H1 (cell line): ENCODE measurements around the gene STYXL1. TPM values are rescaled to one million over a fixed set of nuclear protein-coding genes. Genes with fewer than 3 reads are reported as not detected.

Experiments
- CTCF ChIA-PET: fragments of 300-600 bp; sonication (Branson Sonifier 250); formaldehyde crosslinking; loops from one replicate; lab custom pipeline; 2021; ENCODE audit not compliant: partially characterized antibody; lab: Charles Lee
- POLR2A ChIA-PET: fragments of 300-600 bp; sonication (Branson Sonifier 250); formaldehyde crosslinking; loops from one replicate; lab custom pipeline; 2021; ENCODE audit warnings: inconsistent platforms; ENCODE audit not compliant: partially characterized antibody; lab: Charles Lee
- DNase-seq, 2 experiments: peaks; one replicate each; pipeline versions ENCODE4 v3.0.0 to v3.0.0-alpha.2; 2010 to 2022; ENCODE audit warnings: low spot score in 2 of 2, low read depth in 1 of 2, mixed read lengths in 1 of 2
- FAIRE-seq: peaks from 2 replicates; lab custom pipeline; 2011; peaks lifted over from hg19 to GRCh38; lab: Jason Lieb, UNC
- H2AFZ ChIP-seq: 2 replicates; pipeline ENCODE4 v1.8.1; 2012; ENCODE audit warnings: low read length, inconsistent platforms
- H2AK5ac ChIP-seq: 2 replicates; pipeline ENCODE4 v1.6.1; 2013; ENCODE audit warnings: low read depth, low read length
- H2BK120ac ChIP-seq: replicated peaks from 2 replicates; pipeline ENCODE3; 2013; ENCODE audit warnings: low read depth, low read length, inconsistent platforms
- H2BK12ac ChIP-seq: 2 replicates; pipeline ENCODE4 v1.6.1; 2013; ENCODE audit warnings: low read depth, low read length
- H2BK15ac ChIP-seq: 2 replicates; pipeline ENCODE4 v1.6.1; 2013; ENCODE audit warnings: low read length
- H2BK20ac ChIP-seq: 2 replicates; pipeline ENCODE4 v1.6.1; 2013; ENCODE audit warnings: low read length
- H2BK5ac ChIP-seq: 2 replicates; pipeline ENCODE4 v1.6.1; 2013; ENCODE audit warnings: low read depth, low read length
- H3K14ac ChIP-seq: 2 replicates; pipeline ENCODE4 v1.6.1; 2013; ENCODE audit warnings: inconsistent platforms; ENCODE audit not compliant: insufficient read length
- H3K18ac ChIP-seq: 2 replicates; pipeline ENCODE4 v1.6.1; 2013; ENCODE audit warnings: low read length; ENCODE audit errors: extremely low read depth
- H3K23ac ChIP-seq: 2 replicates; pipeline ENCODE4 v1.6.1; 2013; ENCODE audit warnings: inconsistent platforms; ENCODE audit not compliant: insufficient read length
- H3K23me2 ChIP-seq: 2 replicates; pipeline ENCODE4 v1.6.1; 2013; ENCODE audit warnings: low read depth, low read length
- H3K27ac ChIP-seq: 2 replicates; pipeline ENCODE4 v1.6.1; 2011; ENCODE audit warnings: low read depth, low read length, inconsistent platforms
- H3K27me3 ChIP-seq, 4 experiments: replicated peaks in 1 of 4; 1 replicate in 1 of 4; 2 replicates in 3 of 4; pipeline versions ENCODE4 v1.6.1 to v1.8.1; 2011 to 2013; ENCODE audit warnings: low read length in 3 of 4, mild to moderate bottlenecking in 3 of 4, inconsistent platforms in 2 of 4, mixed read lengths in 2 of 4, moderate library complexity in 1 of 4; ENCODE audit not compliant: control insufficient read depth in 3 of 4, insufficient read depth in 3 of 4; ENCODE audit errors: extremely low read depth in 1 of 4
- H3K36me3 ChIP-seq, 4 experiments: 2 replicates each; pipeline versions ENCODE4 v1.6.1 to v1.8.1; 2011 to 2013; ENCODE audit warnings: mild to moderate bottlenecking in 4 of 4, low read length in 3 of 4, moderate library complexity in 2 of 4, control low read depth in 1 of 4, inconsistent platforms in 1 of 4; ENCODE audit not compliant: insufficient read depth in 4 of 4, control insufficient read depth in 2 of 4
- H3K4ac ChIP-seq: replicated peaks from 2 replicates; pipeline ENCODE3; 2013; ENCODE audit warnings: low read length, low read depth, mixed read lengths, inconsistent platforms; ENCODE audit not compliant: insufficient read length
- H3K4me1 ChIP-seq, 4 experiments: replicated peaks in 1 of 4; 1 replicate in 1 of 4; 2 replicates in 3 of 4; pipeline versions ENCODE4 v1.6.1 to v1.8.1; 2011 to 2013; ENCODE audit warnings: low read length in 3 of 4, inconsistent platforms in 2 of 4, mixed read lengths in 1 of 4; ENCODE audit not compliant: insufficient read depth in 4 of 4, control insufficient read depth in 3 of 4
- H3K4me2 ChIP-seq, 2 experiments: 2 replicates each; pipeline versions ENCODE4 v1.6.1 to v1.8.1; 2011 to 2013; ENCODE audit warnings: low read depth in 2 of 2, low read length in 2 of 2, control low read depth in 1 of 2, inconsistent platforms in 1 of 2, mild to moderate bottlenecking in 1 of 2; ENCODE audit not compliant: insufficient read depth in 1 of 2
- H3K4me3 ChIP-seq, 4 experiments: fragments of 200-600, 300-600 bp in 1 of 4; sonication (generic), shearing (Covaris generic), sonication (Bioruptor Twin) in 1 of 4; 2 replicates each; pipeline versions ENCODE4 v1.5.1 to v1.8.1; 2011 to 2016; ENCODE audit warnings: low read length in 4 of 4, low read depth in 3 of 4, control low read depth in 2 of 4, inconsistent platforms in 2 of 4, mild to moderate bottlenecking in 2 of 4, mixed read lengths in 1 of 4, moderate library complexity in 1 of 4; ENCODE audit not compliant: insufficient read depth in 2 of 4; ENCODE audit errors: extremely low read depth in 1 of 4
- H3K56ac ChIP-seq: replicated peaks from 2 replicates; pipeline ENCODE3; 2013; ENCODE audit warnings: low read depth, mild to moderate bottlenecking, mixed read lengths, low read length, inconsistent platforms; ENCODE audit not compliant: insufficient read length
- H3K79me1 ChIP-seq: 2 replicates; pipeline ENCODE4 v1.6.1; 2013; ENCODE audit warnings: low read depth, low read length, control low read depth
- H3K79me2 ChIP-seq, 2 experiments: 2 replicates each; pipeline versions ENCODE4 v1.6.1 to v1.8.1; 2012 to 2013; ENCODE audit warnings: low read length in 2 of 2, mild to moderate bottlenecking in 2 of 2, inconsistent platforms in 1 of 2; ENCODE audit not compliant: insufficient read depth in 2 of 2, control insufficient read depth in 1 of 2
- H3K9ac ChIP-seq, 4 experiments: replicated peaks in 1 of 4; 1 replicate in 1 of 4; 2 replicates in 3 of 4; pipeline versions ENCODE4 v1.6.1 to v1.8.1; 2011 to 2013; ENCODE audit warnings: low read depth in 3 of 4, low read length in 3 of 4, control low read depth in 2 of 4, mild to moderate bottlenecking in 2 of 4, moderate library complexity in 2 of 4, inconsistent platforms in 1 of 4; ENCODE audit errors: extremely low read depth in 1 of 4
- H3K9me3 ChIP-seq, 2 experiments: 2 replicates each; pipeline versions ENCODE4 v1.6.1 to v1.8.1; 2012 to 2013; ENCODE audit warnings: mild to moderate bottlenecking in 2 of 2, moderate library complexity in 2 of 2, control low read depth in 1 of 2, inconsistent platforms in 1 of 2, low read depth in 1 of 2, low read length in 1 of 2, mixed read lengths in 1 of 2; ENCODE audit not compliant: insufficient read depth in 2 of 2
- H4K20me1 ChIP-seq, 2 experiments: replicated peaks in 1 of 2; 2 replicates each; pipeline versions ENCODE3 to v1.8.1; 2011 to 2013; ENCODE audit warnings: inconsistent platforms in 2 of 2, low read length in 2 of 2, mild to moderate bottlenecking in 1 of 2; ENCODE audit not compliant: insufficient read depth in 2 of 2, control insufficient read depth in 1 of 2
- H4K5ac ChIP-seq: 2 replicates; pipeline ENCODE4 v1.6.1; 2013; ENCODE audit warnings: low read length, low read depth, mixed read lengths, inconsistent platforms; ENCODE audit not compliant: insufficient read length
- H4K8ac ChIP-seq: 2 replicates; pipeline ENCODE4 v1.8.0; 2013; ENCODE audit warnings: mild to moderate bottlenecking, moderate library complexity, low read length, inconsistent platforms; ENCODE audit not compliant: insufficient read depth; ENCODE audit errors: extremely low read depth
- H4K91ac ChIP-seq: replicated peaks from 2 replicates; pipeline ENCODE3; 2013; ENCODE audit warnings: low read length, mixed read lengths, inconsistent platforms; ENCODE audit not compliant: insufficient read length
- POLR2A ChIP-seq, 2 experiments: IDR thresholded peaks; 1 replicate in 1 of 2; 2 replicates in 1 of 2; pipeline ENCODE4 v1.6.1; 2011; ENCODE audit warnings: low read depth in 2 of 2, low read length in 2 of 2, mild to moderate bottlenecking in 2 of 2; ENCODE audit errors: control extremely low read depth in 1 of 2
- WGBS, 2 experiments: shearing (Covaris generic) in 1 of 2; methylation state at CpG; one replicate each; pipeline versions ENCODE4 v1.1.6 to v1.1.7; 2013 to 2015; ENCODE audit warnings: low lambda C conversion rate in 2 of 2, mixed read lengths in 2 of 2, inconsistent platforms in 1 of 2, low coverage in 1 of 2, missing lambda C conversion rate in 1 of 2; ENCODE audit not compliant: insufficient replicate concordance in 2 of 2, insufficient coverage in 1 of 2, insufficient read length in 1 of 2; ENCODE audit errors: extremely low coverage in 1 of 2, missing lambda C conversion rate in 1 of 2; 5-methylcytosine and 5-hydroxymethylcytosine counted together
- polyA plus RNA-seq, 7 experiments: library from polyadenylated mRNA; depleted of rRNA in 3 of 7; stranded (reverse) in 5 of 7; unstranded in 2 of 7; fragments of >200 nt in 5 of 7; fragments of 200-250 nt in 2 of 7; gene quantifications; 1 replicate in 5 of 7; 2 replicates in 1 of 7; 4 replicates in 1 of 7; pipeline versions ENCODE4 v1.2.1 to v1.2.3, GENCODE V29; 2011 to 2013; ENCODE audit warnings: missing spikeins in 2 of 7, mixed read lengths in 2 of 7
- total RNA-seq: library from RNA; stranded (reverse); fragmentation: NEBNext Ultra II Directional; extraction: Animal tissue kit (Norgen Biotek cat#: 25700); gene quantifications from 2 replicates; pipeline ENCODE4 v1.2.1, GENCODE V29; 2021

Gene STYXL1
- total and polyA plus RNA-seq, 2 of the 8 experiments (the other 6 are each of a cell fraction or from before 2014, with no cell fraction given), result 32.3 to 53.9 TPM

DNA sequence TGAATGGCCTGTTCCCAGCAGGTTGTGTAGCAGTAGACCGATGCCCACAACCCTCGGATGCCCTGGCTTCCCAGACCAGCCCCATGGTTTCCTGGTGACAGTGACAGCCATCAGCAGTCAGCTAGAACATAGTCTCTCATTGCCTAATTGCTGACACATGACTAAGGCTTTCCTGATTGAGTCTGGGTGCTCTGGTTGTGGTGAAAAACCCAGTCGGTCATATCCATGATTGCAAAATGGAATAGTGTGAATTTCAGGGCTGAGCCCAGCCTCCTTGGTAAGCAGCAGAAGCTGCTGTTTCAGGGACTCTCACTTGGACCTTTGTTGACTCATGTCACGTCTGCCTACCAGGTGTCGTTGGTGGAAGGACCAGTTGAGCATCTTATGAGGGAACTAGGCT is 96.3 kb downstream of the STYXL1 start:
- Histone ChIP-seq H2BK120ac (no peak overlapping the region), H3K9me3 (no peaks in the 10 kb centered on the region), H3K4me1 (peaks cover 0 to 3% (median 0%) of the 10 kb centered on the region in 4 experiments; a peak in 2 of 7 replicates), H2BK5ac (no peak overlapping the region), H4K91ac (no peak overlapping the region), H4K5ac (no peak overlapping the region), H2AK5ac (no peak overlapping the region), H4K8ac (no peak overlapping the region), H3K36me3 (peaks cover 2 to 23% (median 12%) of the 10 kb centered on the region in 4 experiments; a peak in 5 of 8 replicates), H3K27ac (no peak overlapping the region), H3K18ac (no peak overlapping the region), H3K79me2 (peaks cover 0 to 30% of the 10 kb centered on the region in 2 experiments; a peak in 2 of 4 replicates), H3K27me3 (no peaks in the 10 kb centered on the region), H3K23me2 (no peaks in the 10 kb centered on the region), H3K56ac (no peak overlapping the region), H2BK20ac (no peak overlapping the region), H2BK15ac (no peak overlapping the region), H3K4me2 (no peak overlapping the region), H2BK12ac (no peak overlapping the region), H3K23ac (no peak overlapping the region), H3K79me1 (peaks cover 8% of the 10 kb centered on the region; the same call in 1 of the 2 replicates), H3K4me3 (no peak overlapping the region), H3K9ac (no peak overlapping the region), H3K14ac (no peak overlapping the region), H3K4ac (no peak overlapping the region), H4K20me1 (peaks cover 2 to 12% of the 10 kb centered on the region in 2 experiments), H2AFZ (no peak overlapping the region)
- DNase-seq, result no peak
- 95% methylated on average over 5 of the region's 5 CpGs; no CpG with 5 or more reads in 1 of the 2 experiments for WGBS, 2 experiments
- CTCF ChIA-PET, result interaction anchor here (0.8 to 1.7 kb wide), 5 partner anchors 10 to 39 kb away, joined by 3 to 4 read pairs (median 4); no protein-coding TSS in a partner anchor
- FAIRE-seq, result no peak
- POLR2A ChIA-PET, result interaction anchor here (0.6 to 1.8 kb wide), 3 partner anchors 10 to 76 kb away, joined by 3 to 9 read pairs (median 6); no protein-coding TSS in a partner anchor
- TF ChIP-seq POLR2A (IDR thresholded peaks at IDR 0.05; ENCODE audit: control extremely low read depth in 1 of 2, low read depth in 2 of 2, low read length in 2 of 2), result no peak
